Fibroblast of villous mesenchyme (primary cell): Measurements from ENCODE around the gene TPPP. TPM values are rescaled to one million over a fixed set of nuclear protein-coding genes. Genes with fewer than 3 reads are reported as not detected.

Source experiments
- DNase-seq: peaks from one replicate; pipeline ENCODE4 v3.0.0-alpha.2; 2010; ENCODE audit warnings: low read depth
- H3K4me3 ChIP-seq: 2 replicates; pipeline ENCODE4 v1.5.1; 2011; ENCODE audit warnings: low read depth, mild to moderate bottlenecking, low read length
- CTCF ChIP-seq: IDR thresholded peaks from 2 replicates; pipeline ENCODE4 v1.5.1; 2012; ENCODE audit warnings: low read depth, mild to moderate bottlenecking, low read length; ENCODE audit not compliant: insufficient read depth
- total RNA-seq: library from RNA; depleted of rRNA; stranded (reverse); fragments of >200 nt; gene quantifications from 2 replicates; pipeline ENCODE4 v1.2.3, GENCODE V29; 2012

The TPPP gene
- total RNA-seq, 1 donor = under 0.01 TPM

- DNase-seq = no peak
- TF ChIP-seq CTCF = no peak
- H3K4me3 ChIP-seq = no peak overlapping the region
Observed at GRCh38 chr5:664343-664993, 28.7 kb downstream of the TPPP start.

GRCh38 chr5:663436-664342, 29.5 kb downstream of the TPPP start:
- TF ChIP-seq CTCF = no peak
- DNase-seq = no peak
- no peak overlapping the region for H3K4me3 ChIP-seq

DNA sequence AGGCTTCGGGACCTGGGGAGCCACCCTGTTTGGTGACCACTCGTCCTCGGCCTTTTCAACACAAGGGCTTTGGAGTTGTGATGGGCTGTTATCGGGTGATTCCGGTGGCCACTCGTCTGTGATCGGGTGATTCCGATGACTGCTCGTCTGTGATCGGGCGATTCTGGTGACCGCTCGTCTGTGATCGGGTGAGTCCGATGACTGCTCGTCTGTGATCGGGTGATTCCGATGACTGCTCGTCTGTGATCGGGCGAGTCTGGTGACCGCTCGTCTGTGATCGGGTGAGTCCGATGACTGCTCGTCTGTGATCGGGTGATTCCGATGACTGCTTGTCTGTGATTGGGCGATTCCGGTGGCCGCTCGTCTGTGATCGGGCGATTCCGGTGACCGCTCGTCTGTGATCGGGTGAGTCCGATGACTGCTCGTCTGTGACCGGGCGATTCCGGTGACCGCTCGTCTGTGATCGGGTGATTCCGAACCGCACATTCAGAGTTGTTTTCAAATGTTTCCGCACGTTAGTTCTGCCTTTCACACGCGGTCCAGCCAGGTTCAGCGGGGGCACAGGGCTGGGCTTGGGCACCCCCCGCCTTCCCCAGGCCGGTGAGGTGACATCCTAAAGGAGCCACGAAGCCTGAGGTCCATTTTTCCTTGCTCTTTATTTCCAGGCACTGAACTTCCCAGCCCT, 30.3 kb downstream of the TPPP start:
- no peak for TF ChIP-seq CTCF
- H3K4me3 ChIP-seq = no peak overlapping the region

DNA sequence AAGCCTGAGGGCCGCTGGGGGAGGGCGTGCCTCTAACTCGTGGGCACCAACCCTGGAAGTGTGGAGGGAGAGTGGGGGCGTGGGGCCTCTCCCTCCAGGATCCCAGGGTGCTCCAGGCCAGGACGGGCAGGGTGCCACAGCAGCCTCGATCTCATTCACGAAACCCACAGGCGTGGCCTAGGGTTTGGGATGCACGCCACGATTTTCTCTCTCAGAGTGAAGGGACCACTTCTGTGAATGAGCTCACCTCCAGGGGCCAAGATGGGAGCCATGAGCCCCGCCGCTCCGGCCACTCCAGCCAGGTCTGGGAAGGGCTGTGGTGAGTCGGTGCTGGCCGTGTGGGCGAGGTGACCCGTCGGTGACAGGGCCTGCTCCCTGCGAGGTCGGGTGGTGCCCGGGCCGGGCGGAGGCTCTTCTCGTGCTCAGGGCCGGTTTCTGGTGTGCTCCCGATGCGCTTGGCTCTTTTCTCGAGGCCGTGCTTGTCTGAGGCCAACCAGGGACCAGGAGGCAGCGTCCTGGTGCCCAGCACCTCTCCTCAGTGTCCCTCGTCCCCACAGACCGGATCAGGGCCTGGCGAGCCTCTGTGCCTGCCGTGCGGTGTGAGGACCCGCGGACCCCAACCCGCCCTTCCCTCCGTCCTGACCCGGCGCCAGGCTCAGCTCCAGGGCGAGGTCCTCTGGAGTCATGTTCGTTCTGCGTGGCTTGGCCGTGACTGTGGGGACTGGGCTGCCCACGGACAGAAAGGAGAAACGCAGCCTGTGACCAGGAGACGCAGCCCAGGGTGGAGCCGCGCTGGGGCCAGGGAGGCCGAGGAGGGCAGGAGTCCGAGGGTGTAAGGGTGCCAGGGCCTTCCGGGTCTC, 31.0 kb downstream of the TPPP start:
- no peak for TF ChIP-seq CTCF
- DNase-seq = no peak
- no peak overlapping the region for H3K4me3 ChIP-seq

More for the DNA sequence above, 30.3 kb downstream of the TPPP start:
- no peak for DNase-seq

DNA sequence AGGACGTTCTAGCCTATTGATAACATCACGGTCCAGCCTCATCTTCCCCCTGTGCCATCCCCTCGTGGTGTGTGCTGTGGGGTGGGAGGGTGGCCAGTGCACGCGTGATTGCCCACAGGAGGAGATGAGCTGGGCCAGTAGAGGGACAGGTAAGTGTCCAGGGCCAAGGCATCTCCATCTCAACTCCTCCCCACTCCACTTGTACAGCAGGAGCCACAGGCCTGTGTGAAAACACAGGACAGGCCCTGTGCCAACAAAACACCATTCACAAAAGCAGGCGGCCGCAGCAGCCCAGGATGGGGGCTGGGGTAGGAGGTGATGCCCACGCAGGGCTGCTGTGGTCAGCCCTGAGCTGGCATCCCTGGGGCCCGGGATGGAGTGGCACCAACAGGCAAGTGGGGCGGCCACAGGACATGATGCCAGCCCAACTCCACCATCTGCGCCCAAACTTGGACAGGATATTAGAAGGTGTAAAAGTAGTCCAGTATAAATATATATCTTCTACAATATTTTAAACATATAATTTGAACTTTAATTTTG, 32.6 kb downstream of the TPPP start:
- DNase-seq = no peak
- TF ChIP-seq CTCF = no peak

More for the DNA sequence above, 32.6 kb downstream of the TPPP start:
- no peak overlapping the region for H3K4me3 ChIP-seq
